ENCODE results near the gene CLIC6.

GRCh38 chr21:34668803-34669148 is at the start of gene CLIC6:
- TF ChIP-seq CTCF (conservative IDR thresholded peaks at IDR 0.05; ENCODE audit: low read depth, low read length), result no peak
- no peak for TF ChIP-seq EZH2phosphoT487 (IDR thresholded peaks at IDR 0.05; ENCODE audit: borderline replicate concordance, low read length)
